ENCODE measurements around the gene ATP8B4.

GRCh38 chr15:49946681-49947080 is 172.4 kb downstream of the ATP8B4 start:
- TF ChIP-seq POLR2A (IDR thresholded peaks at IDR 0.05; ENCODE audit: low read depth, low read length): no peak
- TF ChIP-seq SPI1 (IDR thresholded peaks at IDR 0.05; ENCODE audit: low read depth, low read length): no peak
- no peak for TF ChIP-seq TAF1 (IDR thresholded peaks at IDR 0.05; ENCODE audit: low read depth, low read length)
- no peak for TF ChIP-seq POLR2AphosphoS5 (IDR thresholded peaks at IDR 0.05; ENCODE audit: low read depth, low read length)
- TF ChIP-seq POU2F2 (IDR thresholded peaks at IDR 0.05; ENCODE audit: low read depth, low read length): no peak
